GM21360 (cell line): ENCODE results near the gene PIGR.

Experiments
- ATAC-seq: cut with Tn5 transposase; IDR thresholded peaks from one replicate; pipeline ENCODE4 v1.9.1; 2021; ENCODE audit warnings: mild to moderate bottlenecking, moderate library complexity; ENCODE audit not compliant: unreplicated experiment

The PIGR gene

GRCh38 chr1:206892351-206892984 lies 53.8 kb downstream of the PIGR start:
- no peak for ATAC-seq

DNA sequence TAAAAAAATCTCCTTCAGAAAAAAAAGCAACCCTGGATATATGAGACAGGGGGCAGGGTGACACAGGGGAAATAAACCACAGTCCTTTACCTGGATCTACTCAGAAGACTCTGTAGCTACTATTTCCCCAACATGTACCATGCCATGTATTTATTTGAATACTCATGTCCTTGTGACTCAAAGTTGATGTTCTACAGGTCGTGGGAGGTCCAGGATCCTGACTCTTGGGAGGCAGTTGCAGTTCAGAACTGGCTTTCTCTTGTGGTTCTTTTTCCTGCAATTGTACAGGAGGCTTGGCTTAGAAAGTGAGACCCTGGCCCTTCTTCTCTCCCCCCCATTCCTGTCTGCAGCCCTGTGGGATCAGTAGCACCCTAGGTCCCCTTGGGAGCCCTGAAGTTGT lies 54.9 kb downstream of the PIGR start:
- no peak for ATAC-seq

GRCh38 chr1:206890125-206891060 lies 55.9 kb downstream of the PIGR start:
- no peak for ATAC-seq

DNA sequence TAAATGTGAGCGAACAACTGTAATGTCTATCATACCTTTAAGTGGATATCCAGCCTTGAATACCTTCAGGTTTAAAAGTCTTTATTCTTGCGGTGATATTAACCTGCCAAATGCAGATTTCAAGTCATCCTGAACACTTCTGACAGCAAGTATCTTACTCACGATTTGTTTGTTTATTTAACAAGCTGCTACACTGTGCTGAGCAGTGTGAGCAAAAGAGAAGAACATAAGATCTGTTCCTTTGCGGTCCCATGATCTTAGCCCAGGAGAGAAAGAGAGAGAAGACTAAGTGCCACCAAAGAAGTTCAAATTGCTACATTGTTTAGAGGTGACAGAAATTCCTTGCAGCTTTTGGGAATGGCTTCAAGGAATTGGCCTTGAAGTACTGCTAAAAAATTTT lies 58.6 kb downstream of the PIGR start:
- ATAC-seq, result no peak

GRCh38 chr1:206886831-206887230 lies 59.4 kb downstream of the PIGR start:
- no peak for ATAC-seq

DNA sequence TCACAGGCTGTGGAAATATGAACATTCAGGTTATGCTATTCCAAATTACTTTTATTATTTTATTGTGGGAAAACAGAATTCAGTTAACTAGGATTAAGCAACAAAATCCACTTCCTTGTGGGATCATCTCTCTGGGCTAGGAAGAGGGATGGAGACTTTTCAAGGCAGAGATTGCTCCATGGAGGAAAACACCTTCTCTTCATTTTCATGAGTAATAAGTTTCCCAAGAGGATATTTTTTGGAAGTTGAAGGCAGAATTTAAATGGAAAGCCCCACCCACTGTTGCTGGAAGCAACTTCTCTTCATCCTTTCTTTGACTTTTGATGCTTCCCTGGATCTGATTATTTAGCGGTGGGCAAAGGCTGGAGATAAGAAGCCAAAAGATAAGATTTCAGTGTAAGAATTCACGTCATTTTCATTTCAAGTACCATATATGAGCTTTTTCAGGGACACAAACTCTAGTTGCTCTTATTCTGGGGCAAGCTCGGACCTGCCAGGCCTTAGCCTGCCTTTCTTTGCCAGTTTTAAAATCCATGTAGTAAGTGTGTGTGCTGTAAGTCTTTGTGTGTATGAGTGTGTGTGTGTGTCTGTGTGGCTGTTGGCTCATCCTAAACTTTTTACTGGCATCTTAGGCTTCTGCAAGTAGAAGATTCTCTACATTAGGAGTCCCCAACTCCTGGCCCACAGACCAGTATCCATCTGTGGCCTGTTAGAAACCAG lies 60.8 kb downstream of the PIGR start:
- ATAC-seq, result no peak

DNA sequence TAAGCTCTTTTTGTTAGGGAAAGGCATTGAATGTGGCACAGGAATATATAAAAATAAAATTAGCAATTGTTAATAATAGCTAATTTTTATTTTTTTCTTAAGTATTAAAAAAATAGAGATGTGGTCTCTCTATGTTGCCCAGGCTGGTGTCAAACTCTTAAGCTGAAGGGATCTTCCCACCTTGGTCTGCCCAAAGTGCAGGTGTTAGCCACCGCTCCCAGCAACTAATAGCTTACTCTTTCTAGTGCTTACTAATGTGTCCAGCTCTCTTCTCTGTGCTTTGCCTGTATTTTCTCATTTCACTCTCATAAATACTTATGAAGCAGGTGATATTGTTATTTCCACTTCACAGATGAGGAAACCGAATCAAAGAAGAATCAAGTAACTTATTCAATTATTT lies 62.4 kb downstream of the PIGR start:
- ATAC-seq, result no peak

DNA sequence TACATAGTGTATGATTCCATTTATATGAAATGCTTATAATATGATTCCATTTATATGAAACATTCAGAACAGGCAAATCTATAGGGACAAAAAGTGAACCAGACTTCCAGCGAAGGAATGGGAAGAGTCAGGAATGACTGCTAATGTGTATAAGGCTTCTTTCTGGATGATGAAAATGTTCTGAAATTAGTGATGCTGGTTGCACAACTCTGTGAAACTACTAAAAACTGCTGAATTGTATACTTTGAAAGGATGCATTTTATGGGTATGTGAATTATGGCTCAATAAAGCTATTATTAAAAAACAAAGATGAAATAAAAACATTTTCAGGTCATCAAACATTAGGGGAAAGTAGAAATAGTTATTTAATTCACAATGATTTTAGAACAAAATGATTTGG lies 63.1 kb downstream of the PIGR start:
- no peak for ATAC-seq

- no peak for ATAC-seq
Measured at GRCh38 chr1:206882555-206882954, 63.7 kb downstream of the PIGR start.

DNA sequence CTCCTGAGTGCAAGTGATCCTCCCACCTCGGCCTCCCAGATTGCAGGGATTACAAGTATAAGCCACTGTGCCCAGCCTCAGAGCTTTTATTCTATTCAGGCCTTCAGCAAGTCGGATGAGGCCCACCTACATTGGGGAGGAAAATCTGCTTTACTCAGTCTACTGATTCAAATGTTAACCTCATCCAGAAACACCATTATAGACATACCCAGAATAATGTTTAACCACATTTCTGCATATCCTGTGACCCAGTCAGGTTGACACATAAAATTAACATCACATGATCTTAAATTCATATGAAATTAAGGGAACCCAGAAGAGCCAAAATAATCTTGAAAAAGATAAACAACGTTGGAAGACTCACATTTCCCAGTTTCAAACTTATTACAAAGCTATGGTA lies 66.0 kb downstream of the PIGR start:
- no peak for ATAC-seq
